Stimulated activated CD8-positive, alpha-beta memory T cell treated with anti-CD3 and anti-CD28 coated beads, Interleukin-12 subunit alpha, Interleukin-12 subunit beta, amount 100 ng/mL, for 4 hours (primary cell): ENCODE data around the gene SPOCK1.

Experiments used
- DNase-seq: peaks from one replicate; pipeline ENCODE4 v3.0.0-alpha.2; 2020; ENCODE audit warnings: low read depth

SPOCK1 gene

GRCh38 chr5:137190441-137190840, 308.7 kb downstream of the SPOCK1 start:
- no peak for DNase-seq

GRCh38 chr5:137190031-137190430, 309.1 kb downstream of the SPOCK1 start:
- DNase-seq: no peak

- DNase-seq: no peak
Measured at GRCh38 chr5:137188566-137188965, 310.6 kb downstream of the SPOCK1 start.

- DNase-seq: no peak
Measured at GRCh38 chr5:137186759-137187461, 312.2 kb downstream of the SPOCK1 start.

- DNase-seq: no peak
Measured at GRCh38 chr5:137185193-137185592, 313.9 kb downstream of the SPOCK1 start.

- no peak for DNase-seq
Measured at GRCh38 chr5:137184734-137185133, 314.4 kb downstream of the SPOCK1 start.

- DNase-seq: no peak
Measured at GRCh38 chr5:137182576-137182975, 316.6 kb downstream of the SPOCK1 start.

GRCh38 chr5:137181667-137182066, 317.5 kb downstream of the SPOCK1 start:
- DNase-seq: no peak

GRCh38 chr5:137179203-137179602, 319.9 kb downstream of the SPOCK1 start:
- no peak for DNase-seq

- DNase-seq: no peak
Measured at GRCh38 chr5:137176609-137177008, 322.5 kb downstream of the SPOCK1 start.

GRCh38 chr5:137176126-137176525, 323.0 kb downstream of the SPOCK1 start:
- DNase-seq: no peak

- no peak for DNase-seq
Measured at GRCh38 chr5:137174196-137174595, 324.9 kb downstream of the SPOCK1 start.

- no peak for DNase-seq
Measured at GRCh38 chr5:137172258-137172657, 326.9 kb downstream of the SPOCK1 start.

- DNase-seq: no peak
Measured at GRCh38 chr5:137167187-137167586, 331.9 kb downstream of the SPOCK1 start.

- no peak for DNase-seq
Measured at GRCh38 chr5:137164961-137165360, 334.2 kb downstream of the SPOCK1 start.

- DNase-seq: no peak
Measured at GRCh38 chr5:137164536-137164935, 334.6 kb downstream of the SPOCK1 start.

GRCh38 chr5:137158691-137159090, 340.4 kb downstream of the SPOCK1 start:
- no peak for DNase-seq

GRCh38 chr5:137156180-137156579, 342.9 kb downstream of the SPOCK1 start:
- DNase-seq: no peak

- no peak for DNase-seq
Measured at GRCh38 chr5:137155261-137156000, 343.7 kb downstream of the SPOCK1 start.

- no peak for DNase-seq
Measured at GRCh38 chr5:137152616-137153015, 346.5 kb downstream of the SPOCK1 start.

GRCh38 chr5:137148655-137149054, 350.5 kb downstream of the SPOCK1 start:
- no peak for DNase-seq

- no peak for DNase-seq
Measured at GRCh38 chr5:137148159-137148558, 351.0 kb downstream of the SPOCK1 start.

- no peak for DNase-seq
Measured at GRCh38 chr5:137147346-137147745, 351.8 kb downstream of the SPOCK1 start.
